HL-60/S4 (cell line): ENCODE measurements around the gene MKS1.

ENCODE experiments used
- in situ Hi-C: fragments of 300-500 bp; cut with MboI; formaldehyde crosslinking; loops from 2 replicates; pipeline ENCODE4 v1.14.3; 2022; ENCODE audit warnings: low sequenced_read_pairs

The MKS1 gene

GRCh38 chr17:58204796-58205195 is 14.3 kb downstream of the MKS1 start:
- in situ Hi-C loops = loop anchor here (10.0 kb wide), 1 partner anchor 240 kb away; no protein-coding TSS in a partner anchor

GRCh38 chr17:58202859-58203258 is 16.2 kb downstream of the MKS1 start:
- in situ Hi-C loops = loop anchor here (10.0 kb wide), 1 partner anchor 242 kb away; no protein-coding TSS in a partner anchor

GRCh38 chr17:58200024-58200633 is 18.9 kb downstream of the MKS1 start:
- in situ Hi-C loops = loop anchor here (10.0 kb wide), 1 partner anchor 245 kb away; no protein-coding TSS in a partner anchor

GRCh38 chr17:58196610-58197009 is 22.4 kb downstream of the MKS1 start:
- in situ Hi-C loops = no loop called here

- in situ Hi-C loops = no loop called here
These were observed 23.4 kb downstream of the MKS1 start for GRCh38 chr17:58195518-58196123.

DNA sequence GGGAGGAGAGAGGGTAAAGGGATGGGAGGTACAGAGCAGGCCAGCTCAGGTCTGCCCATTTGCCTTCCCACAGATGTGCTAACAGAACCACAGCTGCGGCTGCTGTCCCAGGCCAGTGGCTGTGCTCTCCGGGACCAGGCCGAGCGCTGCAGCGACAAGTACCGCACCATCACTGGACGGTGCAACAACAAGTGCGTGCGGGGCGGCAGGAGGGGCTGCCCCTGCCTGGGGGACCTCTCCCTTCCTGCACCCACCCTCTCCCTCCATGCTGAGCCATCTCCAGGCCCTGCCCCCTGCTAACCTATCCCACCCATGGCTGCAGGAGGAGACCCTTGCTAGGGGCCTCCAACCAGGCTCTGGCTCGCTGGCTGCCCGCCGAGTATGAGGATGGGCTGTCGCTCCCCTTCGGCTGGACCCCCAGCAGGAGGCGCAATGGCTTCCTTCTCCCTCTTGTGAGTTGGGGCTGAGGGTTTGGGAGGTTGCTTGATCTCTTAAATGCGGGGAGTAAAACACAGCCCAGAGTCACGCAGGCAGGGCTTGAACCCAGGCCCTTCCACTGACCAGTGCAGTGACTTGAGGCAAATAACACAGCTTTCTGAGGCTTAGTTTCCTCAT is 25.3 kb downstream of the MKS1 start:
- in situ Hi-C loops = no loop called here

- in situ Hi-C loops = no loop called here
These were observed 26.4 kb downstream of the MKS1 start, which contains the start of gene EPX for GRCh38 chr17:58192612-58193011. EPX (plus strand) TSS chr17:58192726; CDS start chr17:58192847, 121 bp downstream.

DNA sequence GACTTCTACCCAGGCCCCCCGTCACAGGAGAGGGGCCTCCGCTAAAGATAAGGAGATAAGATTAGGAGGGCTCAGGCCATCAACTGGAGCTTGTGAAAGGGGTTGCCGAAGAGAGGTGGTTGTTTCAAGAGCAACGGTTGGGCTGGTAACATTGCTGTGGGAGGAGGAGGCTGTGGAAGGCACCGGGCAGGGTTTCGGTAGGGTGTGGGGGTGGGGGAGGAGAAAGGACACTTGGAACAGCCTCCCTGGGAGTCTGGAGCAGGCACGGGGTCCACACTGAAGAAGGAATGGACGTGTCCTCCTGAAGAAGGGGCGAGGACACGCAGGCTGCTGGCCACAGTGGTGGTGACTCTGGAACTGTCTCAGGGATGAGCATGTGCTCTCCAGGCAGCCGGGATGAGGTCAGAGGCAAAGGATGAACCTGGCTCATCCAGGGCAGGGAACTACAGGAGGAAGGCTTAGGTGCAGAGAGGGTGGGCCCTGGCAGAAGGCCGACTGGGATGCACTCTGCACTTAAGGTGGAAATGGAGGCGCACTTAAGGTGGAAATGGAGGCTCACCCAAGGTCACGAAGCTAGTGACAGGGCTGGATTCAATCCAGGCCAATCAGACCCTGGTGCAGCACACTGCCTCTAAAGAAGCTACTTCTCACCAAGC is 27.7 kb downstream of the MKS1 start:
- in situ Hi-C loops = no loop called here

DNA sequence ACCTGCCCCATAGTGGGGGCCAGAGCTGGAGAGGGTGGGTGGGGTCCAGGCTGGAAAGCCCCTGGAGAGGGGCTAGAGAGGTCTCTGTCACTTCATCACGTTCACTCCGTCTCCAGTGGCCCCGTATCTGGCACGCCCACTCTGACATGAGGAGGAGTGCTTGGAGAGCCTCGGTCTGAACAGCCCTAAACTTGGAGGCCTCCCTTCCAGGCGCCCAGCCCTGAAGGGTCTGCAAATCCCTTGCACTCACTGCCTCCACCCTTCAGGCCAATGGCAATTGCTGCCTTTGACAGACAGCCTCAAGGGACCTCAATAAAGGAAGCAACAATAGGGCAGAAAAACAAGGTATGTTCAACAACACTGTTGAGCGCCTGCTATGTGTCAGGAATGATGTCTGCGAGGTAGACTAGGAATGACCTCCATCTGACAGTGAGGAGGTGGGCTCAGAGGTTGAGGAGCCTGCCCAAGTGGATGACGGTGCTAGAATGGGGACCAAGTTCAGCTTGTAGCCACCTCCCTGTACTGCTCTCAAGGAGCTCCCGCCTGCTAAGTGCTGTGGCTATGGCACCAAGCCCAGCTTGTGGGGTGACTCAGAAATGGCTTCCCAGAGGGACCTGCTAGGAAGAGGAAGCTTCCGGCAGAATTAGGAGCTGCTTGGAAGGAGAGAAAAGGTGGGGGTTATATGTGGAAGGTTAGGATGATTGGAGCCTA is 29.5 kb downstream of the MKS1 start:
- in situ Hi-C loops = no loop called here

- in situ Hi-C loops = no loop called here
These were observed 31.4 kb downstream of the MKS1 start for GRCh38 chr17:58187675-58188074.

DNA sequence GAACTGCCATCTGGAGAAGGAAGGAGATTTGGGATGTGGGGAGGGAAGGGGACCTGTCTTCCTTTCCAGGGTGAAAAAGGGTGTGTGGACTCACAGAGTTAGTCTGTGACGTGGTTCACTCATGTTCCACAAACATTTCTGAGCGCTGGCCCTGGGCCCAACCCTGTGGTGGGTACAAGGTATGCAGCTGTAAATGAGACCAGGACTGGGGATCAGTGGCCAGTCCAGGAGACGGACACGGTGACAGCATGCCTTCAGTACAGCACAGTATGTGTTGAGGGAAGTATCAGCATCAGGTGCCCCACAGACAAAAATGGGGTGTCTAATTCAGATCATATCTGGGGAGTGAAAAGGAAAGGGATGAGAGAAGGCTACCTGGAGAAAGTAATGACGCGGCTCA is 32.0 kb downstream of the MKS1 start:
- in situ Hi-C loops = no loop called here

GRCh38 chr17:58186591-58186990 is 32.5 kb downstream of the MKS1 start:
- in situ Hi-C loops = no loop called here

DNA sequence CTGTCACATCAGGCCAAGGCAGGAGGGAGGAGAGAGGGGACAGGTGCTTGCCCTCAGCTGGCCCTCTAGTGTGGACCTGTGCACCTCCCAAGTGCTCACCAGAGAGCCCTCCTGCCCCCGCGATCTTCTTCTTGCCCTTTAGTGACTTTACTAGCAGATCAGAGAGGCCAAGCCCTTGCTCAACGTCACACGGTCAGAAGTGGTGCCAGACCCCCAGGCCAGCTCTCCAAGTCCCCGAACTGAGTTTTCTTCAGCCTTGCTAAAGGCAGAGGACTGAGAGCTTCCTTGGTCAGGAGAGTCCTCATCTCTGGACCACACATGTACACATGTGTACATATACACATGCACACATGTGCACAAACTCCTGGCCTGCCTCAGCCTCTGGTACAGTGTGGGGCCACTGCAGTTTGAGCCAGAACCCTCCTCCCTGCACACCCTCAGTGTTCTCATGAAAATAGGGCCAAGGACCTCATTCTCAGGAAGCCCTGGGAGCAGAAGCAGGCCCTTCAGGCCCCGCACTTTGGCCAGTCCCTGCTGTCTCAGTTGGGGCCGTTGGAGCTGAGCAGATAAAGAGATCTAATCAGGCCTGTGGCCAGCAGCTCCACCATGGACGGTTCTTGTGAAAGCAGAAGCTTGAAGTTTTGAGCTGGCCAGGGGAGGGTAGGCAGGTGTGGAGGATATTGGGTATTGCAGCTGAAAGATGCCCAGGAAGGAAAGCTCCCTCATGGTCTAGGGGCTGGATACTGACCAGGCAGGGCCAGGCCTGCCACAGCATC is 33.9 kb downstream of the MKS1 start:
- in situ Hi-C loops = no loop called here

DNA sequence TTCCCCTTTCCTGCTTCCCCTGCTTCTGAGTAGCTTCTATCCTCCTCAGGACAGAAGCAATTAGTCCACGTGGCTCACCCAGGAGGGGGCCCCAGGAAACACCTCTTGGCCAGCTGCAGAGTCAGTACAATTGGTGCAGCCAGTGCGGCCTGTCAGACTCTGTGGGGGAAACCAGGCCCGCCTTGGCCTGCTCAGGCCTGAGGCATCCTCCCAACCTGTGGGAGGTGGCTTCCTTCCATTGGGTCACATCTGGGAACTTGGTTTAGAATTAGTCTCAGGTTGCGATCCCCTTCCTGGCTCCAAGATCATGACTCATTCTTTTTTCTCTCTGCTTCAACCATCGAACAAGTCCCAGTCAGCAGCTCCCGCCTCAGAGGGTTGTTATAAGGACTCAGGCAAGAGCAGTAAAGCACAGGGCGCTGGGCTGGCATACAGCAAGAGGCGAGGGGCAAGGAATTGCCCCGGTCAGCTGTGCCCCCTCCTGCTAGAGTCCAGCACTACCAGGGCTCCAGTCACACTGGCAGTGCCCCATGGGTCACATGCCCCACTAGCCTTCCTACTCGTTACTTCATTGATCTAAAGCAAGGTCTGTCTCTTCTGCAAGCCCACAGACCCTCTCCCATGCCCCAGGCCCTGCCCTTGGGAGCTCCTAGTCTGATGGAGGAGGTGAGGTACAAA is 34.6 kb downstream of the MKS1 start:
- in situ Hi-C loops = no loop called here

DNA sequence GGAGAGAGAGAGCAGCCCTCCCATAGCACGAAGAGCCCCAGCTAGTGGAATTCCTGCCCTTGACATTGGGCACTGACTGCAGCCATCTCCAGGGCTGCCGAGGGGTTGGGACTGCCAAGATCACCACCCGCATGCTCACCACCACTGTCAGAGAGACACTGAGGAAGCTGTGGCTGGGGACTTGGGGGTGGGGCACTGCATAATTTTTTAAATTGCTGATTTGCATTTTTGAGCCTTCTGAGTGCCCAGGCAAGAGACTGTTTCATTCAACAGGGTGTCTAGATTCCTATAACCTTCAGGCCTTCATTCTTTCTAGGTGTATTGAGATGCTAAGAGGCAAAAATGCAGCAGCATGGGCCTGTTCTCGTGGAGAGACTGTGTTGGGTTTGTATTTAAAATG is 35.5 kb downstream of the MKS1 start:
- in situ Hi-C loops = no loop called here

DNA sequence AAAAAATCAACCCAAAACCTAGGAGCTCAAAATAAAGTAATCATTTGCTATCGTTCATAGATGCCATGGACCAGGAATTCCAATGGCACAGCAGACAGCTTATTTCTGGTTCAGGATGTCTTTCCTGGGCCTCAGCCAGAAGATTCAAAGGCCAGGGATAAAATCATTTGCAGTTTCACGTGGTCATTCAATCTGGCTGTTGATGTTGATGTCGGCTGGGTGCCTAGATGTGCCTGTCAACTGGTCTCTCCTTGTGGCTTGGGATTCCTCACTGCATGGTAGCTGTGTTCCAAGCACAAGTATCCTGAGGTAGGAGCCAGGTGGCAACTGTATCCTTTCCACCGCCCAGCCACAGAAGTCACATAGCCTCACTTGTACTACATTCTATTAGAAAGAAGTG is 37.3 kb downstream of the MKS1 start:
- in situ Hi-C loops = no loop called here

- in situ Hi-C loops = no loop called here
These were observed 42.9 kb downstream of the MKS1 start for GRCh38 chr17:58176200-58176599.

DNA sequence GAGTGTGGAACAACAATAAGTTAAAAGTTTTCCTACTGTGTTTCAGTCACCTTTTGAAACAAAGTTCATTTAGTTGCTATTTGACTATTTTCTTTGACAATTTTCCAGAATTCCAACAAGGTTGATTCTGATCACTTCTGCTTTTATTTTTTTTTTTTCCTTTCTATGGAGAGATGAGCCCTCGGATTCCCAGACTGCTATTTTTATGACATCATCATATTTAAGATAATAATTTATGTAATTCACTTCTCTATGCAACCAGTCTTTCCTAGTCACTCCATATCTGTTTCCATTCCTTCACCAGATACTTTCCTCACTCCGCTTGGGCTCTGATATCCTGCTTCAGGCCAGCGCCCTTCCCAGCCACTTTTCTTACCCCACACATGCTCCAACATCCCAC is 44.2 kb downstream of the MKS1 start:
- in situ Hi-C loops = no loop called here

GRCh38 chr17:58172369-58173071 is 46.5 kb downstream of the MKS1 start:
- in situ Hi-C loops = no loop called here
